ENCODE measurements around the gene CDIP1.
"Not testable (repeated sequence)": the region's sequence is repeated elsewhere in the genome, so short reads cannot be mapped to it uniquely, and the experiment has no call there.

The CDIP1 gene

DNA sequence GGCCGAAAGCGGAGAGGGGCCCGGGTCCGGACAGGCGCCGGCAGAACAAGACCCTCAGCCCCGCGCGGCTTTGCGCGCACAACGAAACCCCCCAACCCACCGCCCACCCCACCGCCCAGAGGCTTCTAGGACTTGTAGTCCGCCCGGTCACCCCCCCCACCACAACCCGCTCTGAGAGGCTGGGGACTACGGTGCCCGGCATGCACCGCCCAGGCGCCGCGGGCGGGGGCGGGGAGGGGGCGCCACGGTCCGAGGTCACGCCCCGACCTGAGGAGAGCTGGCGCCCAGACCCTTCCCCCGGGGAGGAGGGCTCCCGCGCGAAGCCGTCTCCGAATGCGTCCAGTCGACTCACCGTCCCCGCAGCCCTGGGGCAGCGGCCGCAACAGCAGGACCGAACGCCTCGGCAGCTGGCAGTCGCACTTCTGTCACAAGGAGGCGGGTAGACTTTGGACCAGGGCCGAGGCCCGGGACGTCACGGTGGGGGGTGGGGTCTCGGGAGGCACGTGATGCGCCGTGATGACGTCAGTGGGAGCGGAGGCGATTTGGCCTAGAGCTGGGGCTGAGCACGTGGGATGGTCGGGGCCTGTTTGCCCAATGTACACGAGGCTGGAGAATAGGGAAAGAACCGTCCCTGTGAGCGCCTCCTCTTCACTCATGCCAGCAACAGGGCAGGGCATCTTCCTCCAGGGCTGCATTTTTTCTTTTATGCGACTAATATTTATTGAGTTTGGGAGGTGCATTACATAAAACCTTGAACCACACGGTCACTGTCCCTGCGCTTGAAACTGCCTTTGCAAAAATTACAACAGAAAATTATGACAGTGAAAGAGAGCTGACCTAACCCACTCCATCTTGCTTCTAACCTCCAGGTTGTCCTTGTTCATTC is at the start of gene CDIP1:
TSS of gene CDIP1 (minus strand) at position 424 of the 886 bp plus-strand sequence. CDS start 24,643 bp downstream, outside the sequence.
- DNase-seq (ENCODE audit: low spot score), result peak; percentile 96

DNA sequence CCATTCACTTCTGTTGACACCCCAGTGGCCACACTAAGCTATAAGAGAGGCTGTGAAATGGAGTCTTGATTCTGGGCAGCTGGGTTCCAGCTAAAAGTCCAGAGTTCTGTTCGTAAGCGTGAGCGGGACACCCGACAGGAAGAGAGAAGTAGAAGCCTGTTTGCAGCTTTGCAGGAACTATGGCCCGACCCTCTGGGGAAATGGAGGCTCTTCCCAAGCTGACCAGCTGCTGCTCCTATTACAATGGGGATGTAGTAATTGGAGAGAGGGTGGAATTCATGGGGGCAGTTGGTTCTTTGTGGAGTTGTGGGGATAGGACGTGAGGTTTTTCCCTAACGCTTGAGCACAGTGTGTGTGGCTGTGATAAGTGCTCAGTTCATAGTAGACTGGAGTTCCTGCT is 47.7 kb upstream of the CDIP1 start:
- DNase-seq (ENCODE audit: low spot score), result no peak

GRCh38 chr16:4583906-4584305 is 45.3 kb upstream of the CDIP1 start:
- no peak for DNase-seq (ENCODE audit: low spot score)

DNA sequence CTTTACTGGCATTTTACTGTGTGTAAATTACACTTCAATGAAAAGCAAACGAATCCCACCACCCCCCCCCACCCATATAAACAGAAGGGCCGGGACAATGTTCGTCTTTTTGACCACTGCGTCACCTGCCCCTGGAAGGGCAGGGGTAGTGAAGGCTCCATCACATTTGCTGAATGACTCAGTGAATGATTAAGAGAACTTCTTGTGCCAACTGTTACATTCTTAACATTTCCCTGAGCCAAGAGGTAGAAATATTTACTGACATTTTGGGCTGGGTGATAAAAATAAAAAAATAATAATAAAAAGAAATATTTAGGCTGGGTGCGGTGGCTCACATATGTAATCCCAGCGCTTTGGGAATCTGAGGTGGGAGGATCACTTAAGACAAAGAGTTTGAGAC is 41.7 kb upstream of the CDIP1 start:
- peak; percentile 61 for DNase-seq (ENCODE audit: low spot score)

- no peak for DNase-seq (ENCODE audit: low spot score)
Measured at GRCh38 chr16:4578961-4579530, 40.5 kb upstream of the CDIP1 start.

- no peak for DNase-seq (ENCODE audit: low spot score)
Measured at GRCh38 chr16:4576008-4576407, 37.4 kb upstream of the CDIP1 start.

DNA sequence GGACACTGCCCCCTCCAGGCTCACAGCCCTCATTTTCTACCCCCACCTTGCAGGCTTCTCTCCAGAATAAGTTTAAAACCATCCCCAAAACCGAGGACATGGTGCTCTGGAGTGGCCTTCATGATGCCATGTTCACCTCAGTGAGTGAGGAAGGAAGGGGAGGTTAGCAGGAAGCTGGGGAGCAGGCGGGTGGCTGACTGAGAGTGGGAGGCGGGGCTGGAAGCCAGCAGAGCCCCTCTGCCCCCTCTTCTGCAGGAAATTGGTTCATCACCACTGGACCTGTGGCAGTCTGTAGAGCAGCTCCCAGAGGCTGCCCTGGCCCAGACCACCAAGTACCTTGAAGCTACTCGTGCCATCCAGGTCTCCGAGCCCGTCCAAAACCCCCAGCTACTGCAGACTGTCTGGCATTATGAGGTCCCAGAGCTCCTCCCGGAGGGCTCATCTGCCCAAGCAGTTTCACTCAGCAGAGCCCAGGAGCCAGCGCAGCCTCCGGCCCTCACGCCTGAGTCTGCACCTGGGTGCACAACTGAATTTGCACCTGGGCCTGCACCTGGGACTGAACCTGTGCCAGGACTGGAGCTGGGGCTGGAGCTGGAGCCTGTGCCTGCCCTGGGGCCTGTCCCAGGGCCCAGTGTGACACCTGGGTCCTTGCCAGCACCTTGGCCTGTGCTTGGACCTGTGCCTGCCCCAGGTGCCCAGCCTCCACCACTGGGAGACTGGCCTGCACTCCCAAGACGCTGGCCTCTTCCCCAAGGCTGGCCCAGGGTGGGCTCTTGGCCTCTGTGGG is 36.5 kb upstream of the CDIP1 start:
- DNase-seq (ENCODE audit: low spot score), result no peak

- not testable (repeated sequence) for DNase-seq (ENCODE audit: low spot score)
Measured at GRCh38 chr16:4573926-4574325, 35.4 kb upstream of the CDIP1 start.

GRCh38 chr16:4572715-4573114 is 34.1 kb upstream of the CDIP1 start:
- no peak for DNase-seq (ENCODE audit: low spot score)

GRCh38 chr16:4570688-4571321 is 32.2 kb upstream of the CDIP1 start:
- DNase-seq (ENCODE audit: low spot score), result no peak

DNA sequence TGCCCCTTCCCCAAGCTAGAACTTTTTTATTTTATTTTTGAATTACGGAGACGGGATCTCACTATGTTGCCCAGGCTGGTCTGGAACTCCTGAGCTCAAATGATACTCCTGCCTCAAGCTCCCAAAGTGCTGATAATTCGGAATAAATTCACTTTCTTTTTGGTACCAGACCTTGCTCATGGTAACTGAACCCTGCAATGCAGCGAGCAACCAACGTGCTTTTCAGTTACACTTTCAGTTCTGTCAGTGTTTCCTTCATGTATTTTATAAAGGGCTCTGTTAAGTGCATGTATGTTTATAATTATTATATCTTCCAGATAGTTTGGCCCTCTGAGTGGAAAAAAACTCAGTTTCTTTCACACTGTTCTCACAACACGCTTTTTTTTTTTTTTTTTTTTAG is 31.5 kb upstream of the CDIP1 start:
- DNase-seq (ENCODE audit: low spot score), result no peak

DNA sequence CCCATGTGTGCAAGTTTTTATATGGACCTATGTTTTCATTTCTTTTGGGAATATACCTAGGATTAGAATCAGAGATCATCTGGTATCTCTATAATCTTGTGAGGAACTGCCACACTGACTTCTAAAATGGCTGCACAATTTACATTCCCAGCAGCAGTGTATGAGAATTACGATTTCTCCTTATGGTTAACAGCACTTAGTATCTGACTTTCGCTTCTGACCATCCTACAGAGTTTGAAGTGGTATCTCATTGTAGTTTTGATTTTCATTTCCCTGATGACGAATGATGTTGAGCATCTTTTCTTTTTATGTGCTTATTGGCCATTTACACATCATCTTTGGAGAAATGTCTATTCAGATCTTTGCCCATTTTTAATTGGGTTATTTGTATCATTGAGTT is 27.6 kb upstream of the CDIP1 start:
- DNase-seq (ENCODE audit: low spot score), result no peak

- no peak for DNase-seq (ENCODE audit: low spot score)
Measured at GRCh38 chr16:4564661-4565267, 26.2 kb upstream of the CDIP1 start.

DNA sequence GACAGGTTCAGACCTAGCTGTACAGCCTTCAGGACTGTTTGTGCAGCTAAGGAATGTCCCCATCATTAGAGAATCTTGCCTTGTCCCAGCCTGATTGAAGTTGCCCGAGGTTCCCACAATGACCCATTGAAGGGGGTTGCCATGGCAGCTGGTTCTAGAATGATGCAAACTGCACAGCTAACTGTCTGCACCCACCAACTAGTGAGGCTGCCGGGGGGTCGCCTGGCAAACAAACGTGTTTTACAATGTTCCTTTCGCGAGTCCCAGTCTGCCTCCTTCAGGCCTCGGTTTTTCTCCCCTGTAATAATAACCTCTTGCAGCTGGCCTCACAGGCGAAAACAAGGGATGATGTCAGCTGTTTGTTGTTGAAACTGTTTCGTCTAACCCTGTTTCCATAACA is 23.0 kb upstream of the CDIP1 start:
- no peak for DNase-seq (ENCODE audit: low spot score)

DNA sequence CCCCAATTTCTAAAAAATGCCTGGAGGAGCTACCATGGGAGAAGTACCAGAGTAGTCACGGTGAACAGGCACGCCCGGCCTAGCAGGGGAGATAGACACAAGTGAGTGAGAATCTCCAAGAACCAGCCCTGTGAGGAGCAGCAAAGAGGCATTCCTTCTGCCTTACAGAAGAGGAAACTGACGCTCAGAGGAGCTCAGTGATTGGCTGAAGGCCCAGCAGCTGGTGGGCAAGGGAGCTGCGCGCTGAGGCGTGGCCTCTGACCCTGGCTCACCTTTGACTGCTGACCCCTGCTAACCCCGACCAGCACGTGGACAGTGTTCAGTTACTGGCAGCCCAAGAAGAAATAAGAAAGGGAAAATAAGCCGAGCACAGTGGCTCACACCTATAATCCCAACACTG is 19.4 kb upstream of the CDIP1 start:
- DNase-seq (ENCODE audit: low spot score), result no peak

DNA sequence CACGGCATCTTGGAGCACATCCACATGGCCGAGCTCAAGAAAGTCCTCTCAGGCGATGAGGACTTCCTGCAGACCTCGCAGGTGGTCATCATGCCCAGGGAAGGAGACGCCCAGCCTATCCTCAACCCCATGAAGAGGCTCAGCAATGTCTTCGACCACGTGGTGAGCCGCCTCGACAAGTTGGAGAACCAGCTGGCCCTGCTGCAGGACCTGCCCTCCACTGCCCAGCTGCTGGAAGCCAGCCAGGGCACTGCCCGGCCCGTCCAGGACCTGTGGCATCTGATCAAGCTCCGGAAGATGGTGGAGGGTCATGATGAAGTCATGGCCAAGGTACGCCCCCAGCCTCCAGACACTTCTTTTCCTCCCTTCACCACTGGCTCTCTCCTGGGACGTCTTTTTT is 18.0 kb upstream of the CDIP1 start:
- DNase-seq (ENCODE audit: low spot score), result no peak

DNA sequence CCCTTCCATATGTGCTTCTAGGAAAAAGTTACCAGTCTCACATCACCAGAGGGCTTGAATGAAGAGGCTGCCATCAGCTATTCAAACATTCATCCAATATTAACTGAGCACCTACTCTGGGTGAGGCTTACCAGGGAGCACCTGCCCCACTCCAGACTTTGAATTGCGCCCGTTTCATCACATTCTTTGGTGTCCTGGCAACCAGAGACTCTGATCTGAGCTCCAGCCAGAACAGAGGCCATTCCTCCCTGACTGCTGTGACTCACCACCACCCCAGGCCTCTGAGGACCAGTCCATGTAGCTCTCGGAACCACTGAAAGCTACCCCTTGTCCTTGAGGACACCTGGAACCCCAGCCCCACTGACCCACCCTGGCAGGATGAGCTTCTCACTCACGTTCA is 17.5 kb upstream of the CDIP1 start, which contains the start of gene C16orf96:
TSS of gene C16orf96 (plus strand) at position 229 of the 400 bp plus-strand sequence. CDS start at position 379, 150 bp downstream.
- peak; percentile 38 for DNase-seq (ENCODE audit: low spot score)

DNA sequence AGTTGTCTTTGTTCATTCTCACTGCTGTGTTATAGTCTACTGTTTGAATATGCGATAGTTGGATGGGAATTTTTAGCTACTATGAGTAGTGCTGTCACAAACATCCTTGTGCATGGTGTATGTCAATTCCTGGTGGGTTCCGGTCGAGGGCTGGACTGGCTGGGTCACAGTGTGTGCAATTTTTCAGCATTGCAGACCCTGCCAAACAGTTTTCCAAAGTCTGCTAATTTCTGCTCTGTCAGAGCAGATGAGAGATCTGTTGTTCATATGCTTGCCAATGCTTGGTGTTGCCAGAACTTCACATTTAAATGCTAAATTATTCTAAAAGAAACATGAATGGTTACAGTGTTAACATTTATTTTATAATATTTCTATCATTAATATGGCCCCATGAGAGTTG is 14.0 kb upstream of the CDIP1 start:
- DNase-seq (ENCODE audit: low spot score), result no peak

DNA sequence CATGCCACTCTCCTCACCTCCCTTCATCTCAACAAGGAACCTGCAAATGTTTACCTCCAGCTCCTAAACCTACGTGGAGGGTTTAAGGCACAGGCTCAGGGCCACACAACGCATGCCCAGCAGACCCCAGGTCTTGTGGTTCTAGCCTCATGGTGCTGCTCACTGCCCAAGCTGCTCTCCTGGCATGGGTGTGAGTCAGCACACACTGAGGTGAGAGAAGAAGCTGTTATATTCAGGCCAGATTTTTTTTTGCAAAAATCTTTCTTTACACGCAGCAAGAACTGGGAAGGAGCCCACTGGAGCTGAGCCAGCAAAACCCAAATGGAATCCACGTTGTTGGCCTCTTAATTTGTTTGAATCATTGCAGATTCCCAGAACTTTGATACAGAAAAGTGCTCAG is 12.0 kb upstream of the CDIP1 start:
- DNase-seq (ENCODE audit: low spot score), result no peak

DNA sequence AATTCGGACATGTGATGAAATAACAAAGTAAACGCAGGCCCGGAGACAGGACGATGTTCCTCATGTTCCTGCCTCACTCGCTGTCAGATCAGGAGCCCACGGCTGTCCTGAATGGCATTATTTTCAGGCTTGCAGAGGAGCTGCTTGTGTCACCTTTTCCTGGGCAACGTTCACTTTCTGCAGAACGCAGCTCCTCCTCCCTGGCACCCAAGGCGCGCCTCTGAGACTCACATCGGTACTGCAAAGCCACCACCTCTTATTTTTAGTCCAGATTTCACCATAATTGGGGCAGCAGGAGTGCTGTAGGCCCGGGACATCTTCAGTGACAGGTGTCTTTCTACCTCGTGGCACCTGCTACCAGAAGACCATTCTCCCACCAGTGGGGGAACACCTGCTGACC is 9.6 kb upstream of the CDIP1 start:
- no peak for DNase-seq (ENCODE audit: low spot score)

GRCh38 chr16:4544473-4544872 is 5.9 kb upstream of the CDIP1 start:
- DNase-seq (ENCODE audit: low spot score), result no peak
